ENCODE data around the gene ZBTB7B.
"Not testable (repeated sequence)": the region's sequence is repeated elsewhere in the genome, so short reads cannot be mapped to it uniquely, and the experiment has no call there.

The ZBTB7B gene

GRCh38 chr1:154969246-154969645 is 33.4 kb upstream of the ZBTB7B start:
- no peak for DNase-seq (ENCODE audit: low spot score)

DNA sequence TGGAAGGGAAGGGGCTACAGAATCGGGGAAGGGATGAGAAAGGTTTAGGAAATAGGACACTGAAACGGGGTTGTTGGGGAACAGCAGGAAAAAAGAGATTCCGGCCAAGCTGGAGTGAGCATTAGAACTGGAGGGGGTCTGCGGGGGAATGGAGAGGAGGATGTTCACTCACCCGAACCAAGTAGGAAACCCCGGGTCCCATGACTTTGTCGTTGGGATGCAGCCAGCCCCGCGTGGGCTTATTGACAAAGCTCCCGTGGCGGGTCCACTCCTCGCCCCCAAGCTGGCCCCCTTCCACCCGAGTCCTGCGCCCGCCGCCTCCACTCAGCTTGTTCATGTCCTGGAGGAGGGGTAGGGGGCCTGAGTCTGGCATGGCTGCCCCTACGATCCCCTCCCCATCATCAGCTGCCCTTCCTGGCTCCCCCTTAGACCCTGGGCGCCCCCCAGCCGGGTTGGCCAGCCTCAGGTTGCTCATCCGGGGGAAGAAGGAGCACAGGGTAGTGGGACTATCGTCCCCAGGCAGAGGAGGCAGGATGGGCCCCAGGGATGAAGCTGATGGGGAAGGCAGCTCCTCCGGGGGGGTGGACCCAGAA is 32.6 kb upstream of the ZBTB7B start:
- no peak for DNase-seq (ENCODE audit: low spot score)

GRCh38 chr1:154970631-154971340 is 31.8 kb upstream of the ZBTB7B start, which contains the start of gene SHC1:
SHC1 (minus strand) TSS chr1:154970747; CDS start chr1:154970526, 221 bp downstream.
- DNase-seq (ENCODE audit: low spot score), result peak; percentile 57

- DNase-seq (ENCODE audit: low spot score), result no peak
These were observed 31.1 kb upstream of the ZBTB7B start for GRCh38 chr1:154971341-154971998.

- no peak for DNase-seq (ENCODE audit: low spot score)
These were observed 30.4 kb upstream of the ZBTB7B start for GRCh38 chr1:154972213-154972516.

- DNase-seq (ENCODE audit: low spot score), result no peak
These were observed 29.9 kb upstream of the ZBTB7B start for GRCh38 chr1:154972517-154973343.

GRCh38 chr1:154973344-154974101 is 29.1 kb upstream of the ZBTB7B start:
- DNase-seq (ENCODE audit: low spot score), result peak; percentile 95

DNA sequence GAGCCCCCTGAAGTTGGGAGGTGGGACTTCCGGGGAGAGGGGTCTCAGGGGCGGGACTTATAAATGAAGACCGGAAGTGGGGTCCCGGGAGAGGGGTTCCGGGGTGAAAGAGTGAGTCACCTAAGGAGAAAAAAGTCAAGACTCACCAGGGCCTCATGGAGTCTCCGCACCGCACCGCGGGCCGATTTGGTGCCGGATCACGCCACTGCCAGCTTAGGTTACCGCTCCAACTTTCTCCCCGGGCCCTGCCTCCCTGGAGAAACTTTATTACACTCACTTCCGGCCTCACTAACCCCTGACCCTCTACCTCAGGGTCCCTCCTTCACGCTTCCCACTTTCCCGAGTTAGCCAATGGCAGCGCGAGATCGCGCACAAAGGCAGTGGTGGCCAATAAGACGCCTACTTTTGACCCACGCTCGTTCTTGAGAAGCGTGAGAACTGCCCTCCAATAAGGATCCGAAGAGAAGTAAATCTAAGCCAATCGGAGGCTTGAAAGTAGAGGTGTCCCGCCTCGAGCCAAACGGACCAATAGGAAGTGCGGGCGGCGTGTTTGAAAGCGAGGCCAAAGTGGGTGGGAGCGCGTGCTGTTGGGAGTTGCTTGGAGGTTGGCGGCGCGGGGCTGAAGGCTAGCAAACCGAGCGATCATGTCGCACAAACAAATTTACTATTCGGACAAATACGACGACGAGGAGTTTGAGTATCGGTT is 28.3 kb upstream of the ZBTB7B start, which contains the start of gene CKS1B:
Gene CKS1B (plus strand): TSS at position 580 of the 706 bp plus-strand sequence. CDS start 65 bp downstream, at position 645.
- peak; percentile 100 for DNase-seq (ENCODE audit: low spot score)

DNA sequence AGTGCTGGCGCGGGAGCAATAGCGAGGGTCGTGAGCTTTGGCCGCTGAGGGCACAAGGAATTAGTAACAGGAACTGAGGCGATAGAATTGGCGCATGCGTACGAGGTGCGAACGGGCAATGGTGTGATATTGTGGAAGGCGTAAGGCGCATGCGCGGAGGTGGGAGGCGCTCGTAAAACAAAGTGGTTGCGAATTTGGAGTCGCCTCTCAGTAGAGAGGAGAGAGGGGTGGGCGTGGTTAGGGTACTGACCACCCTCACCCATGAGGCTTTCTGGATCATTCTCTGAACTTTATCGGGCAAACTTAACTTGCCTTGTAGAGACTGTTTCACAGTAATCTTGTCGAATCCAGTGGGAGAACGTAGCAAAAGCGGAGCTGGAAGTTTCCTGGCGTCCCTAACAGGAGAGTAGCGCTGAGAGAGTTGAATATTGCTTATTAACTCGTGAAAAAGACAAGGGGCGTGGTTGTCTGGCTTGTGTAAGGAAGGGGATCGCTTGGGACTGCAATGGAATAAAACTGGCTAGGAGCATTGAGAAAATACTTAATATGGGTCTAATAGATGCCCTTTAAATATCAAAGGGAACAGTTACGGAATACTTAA is 27.7 kb upstream of the ZBTB7B start:
- DNase-seq (ENCODE audit: low spot score), result peak; percentile 97

GRCh38 chr1:154975409-154976059 is 27.1 kb upstream of the ZBTB7B start:
- DNase-seq (ENCODE audit: low spot score), result peak; percentile 66

GRCh38 chr1:154977762-154978161 is 24.8 kb upstream of the ZBTB7B start:
- DNase-seq (ENCODE audit: low spot score), result not testable (repeated sequence)

DNA sequence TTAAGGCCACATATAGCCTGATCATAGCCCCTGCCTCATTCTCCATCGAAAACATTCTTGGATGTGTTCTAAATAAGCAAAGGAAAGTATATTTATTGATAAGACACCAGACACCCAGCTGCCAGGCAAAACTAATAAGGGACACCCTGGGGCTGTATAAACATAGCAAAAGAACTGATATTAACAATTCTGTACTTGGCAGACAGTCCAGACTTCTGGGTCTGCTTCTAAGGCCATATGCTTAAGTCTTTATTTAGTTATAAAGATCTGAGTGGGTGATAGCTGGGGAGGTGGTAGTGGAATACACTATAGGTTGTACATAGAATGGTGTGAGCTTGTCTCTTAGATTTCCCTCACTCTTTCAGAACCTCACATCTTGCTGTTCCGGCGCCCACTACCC is 24.2 kb upstream of the ZBTB7B start:
- no peak for DNase-seq (ENCODE audit: low spot score)

GRCh38 chr1:154982341-154982740 is 20.3 kb upstream of the ZBTB7B start:
- no peak for DNase-seq (ENCODE audit: low spot score)

- peak; percentile 100 for DNase-seq (ENCODE audit: low spot score)
These were observed 19.5 kb upstream of the ZBTB7B start, which contains the start of gene FLAD1 for GRCh38 chr1:154982897-154983648. FLAD1 (plus strand) TSS chr1:154983344; CDS start chr1:154983695, 351 bp downstream.

GRCh38 chr1:154983776-154984466 is 18.7 kb upstream of the ZBTB7B start:
- no peak for DNase-seq (ENCODE audit: low spot score)

GRCh38 chr1:154986736-154987135 is 15.9 kb upstream of the ZBTB7B start:
- not testable (repeated sequence) for DNase-seq (ENCODE audit: low spot score)

DNA sequence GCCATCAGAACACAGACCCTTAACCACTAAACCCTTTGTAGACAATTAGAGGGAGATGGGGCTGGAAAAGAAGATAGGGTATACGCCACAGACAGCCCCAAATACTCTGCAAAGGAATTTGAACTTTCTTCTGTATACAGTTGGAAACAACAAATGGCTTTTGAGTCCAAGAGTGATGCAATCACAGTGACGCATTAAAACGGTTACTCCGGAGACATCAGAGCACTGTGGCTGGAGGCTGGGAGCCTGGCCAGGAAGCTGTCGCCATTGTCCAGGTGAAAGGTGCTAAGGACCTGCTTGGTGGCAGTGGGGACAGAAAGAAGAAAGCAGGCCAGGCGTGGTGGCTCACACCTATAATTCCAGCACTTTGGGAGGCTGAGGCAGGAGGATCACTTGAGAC is 15.3 kb upstream of the ZBTB7B start:
- DNase-seq (ENCODE audit: low spot score), result no peak

Data from activated CD4-positive, alpha-beta T cell treated with anti-CD3 and anti-CD28 coated beads, Interleukin-2, Interleukin-4, amounts not matched to agents 100 ng/mL and 50 ng/mL, durations not matched to agents 16 hours and 8 hours (primary cell).